ENCODE data around the gene OR2A5. TPM values are rescaled to one million over a fixed set of nuclear protein-coding genes. Genes with fewer than 3 reads are reported as not detected.

Gene OR2A5
- polyA plus RNA-seq, 4 donors: under 0.01 TPM; not detected in 3

DNA sequence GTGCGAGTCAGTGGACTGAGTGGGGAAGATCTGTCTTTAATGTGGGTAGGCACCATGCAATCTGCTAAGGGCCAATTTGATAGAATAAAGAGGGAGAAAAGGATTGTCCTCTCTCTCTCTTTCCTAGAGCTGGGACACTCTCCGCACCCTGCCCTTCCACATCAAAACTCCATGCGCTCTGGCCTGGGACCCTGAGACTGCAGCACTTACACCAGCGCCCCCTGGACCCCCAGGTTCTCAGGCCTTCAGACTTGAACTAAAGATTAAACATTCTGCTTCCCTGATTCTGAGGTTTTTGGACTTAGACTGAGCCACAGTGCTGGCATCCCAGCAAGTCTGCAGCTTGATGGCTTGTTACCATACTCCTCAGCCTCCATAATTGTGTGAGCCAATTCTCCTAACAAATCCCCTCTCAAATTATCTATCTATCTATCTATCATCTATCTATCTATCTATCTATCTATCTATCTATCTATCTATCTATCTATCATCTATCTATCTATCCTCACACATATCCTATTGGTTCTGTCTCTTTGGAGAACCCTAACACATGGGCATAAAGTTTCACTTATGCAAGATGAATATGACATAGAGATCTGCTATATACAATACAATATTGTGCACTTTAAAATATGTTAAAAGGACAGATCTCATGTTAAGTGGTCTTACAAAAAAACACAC, 22.4 kb upstream of the OR2A5 start:
- DNase-seq (no peak), FAIRE-seq (no peak)
- Histone ChIP-seq H3K36me3 (ENCODE audit: control insufficient read depth in 3 of 3, insufficient read depth in 2 of 3, low read depth in 1 of 3, low read length in 3 of 3) (no peaks in the 10 kb centered on the region), H3K27ac (ENCODE audit: low read depth in 1 of 3, low read length in 2 of 3) (no peak overlapping the region), H3K9me3 (ENCODE audit: control insufficient read depth in 2 of 2, insufficient read depth in 1 of 2, low read depth in 1 of 2, low read length in 1 of 2) (no peaks in the 10 kb centered on the region), H3K4me3 (ENCODE audit: low read depth in 1 of 3, low read length in 3 of 3) (no peak overlapping the region), H3K27me3 (ENCODE audit: control insufficient read depth in 3 of 3, insufficient read depth in 3 of 3, low read length in 3 of 3) (no peaks in the 10 kb centered on the region), H3K4me1 (ENCODE audit: control insufficient read depth in 3 of 3, insufficient read depth in 2 of 3, low read depth in 1 of 3, low read length in 2 of 3) (peaks cover 0 to 4% (median 0%) of the 10 kb centered on the region in 3 donors)
- 50 to 74% (median 56%) methylated on average over 4 of the region's 4 CpGs for WGBS, 3 donors

DNA sequence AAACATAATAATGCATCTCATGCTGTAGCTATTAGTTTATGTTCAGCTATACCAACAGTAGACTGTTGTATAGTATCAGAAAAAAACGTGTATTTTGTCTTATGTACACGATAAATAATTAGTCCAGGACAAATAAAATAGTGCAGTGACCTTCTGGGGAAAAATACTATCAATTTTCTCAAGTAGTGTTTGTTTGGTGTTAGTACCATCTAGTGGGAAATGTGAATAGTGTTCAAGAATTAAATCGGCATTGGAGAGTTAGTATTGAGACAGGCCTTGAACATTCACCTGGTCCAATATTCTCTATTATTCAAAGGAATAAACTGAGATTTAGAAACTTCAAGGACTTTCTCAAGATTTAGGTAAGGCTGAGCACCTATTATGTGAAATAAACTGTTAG, 21.7 kb upstream of the OR2A5 start:
- Histone ChIP-seq H3K4me1 (ENCODE audit: control insufficient read depth in 3 of 3, insufficient read depth in 2 of 3, low read depth in 1 of 3, low read length in 2 of 3) (peaks cover 0 to 4% (median 0%) of the 10 kb centered on the region in 3 donors), H3K27ac (ENCODE audit: low read depth in 1 of 3, low read length in 2 of 3) (no peak overlapping the region), H3K27me3 (ENCODE audit: control insufficient read depth in 3 of 3, insufficient read depth in 3 of 3, low read length in 3 of 3) (no peaks in the 10 kb centered on the region), H3K4me3 (ENCODE audit: low read depth in 1 of 3, low read length in 3 of 3) (no peak overlapping the region), H3K9me3 (ENCODE audit: control insufficient read depth in 2 of 2, insufficient read depth in 1 of 2, low read depth in 1 of 2, low read length in 1 of 2) (no peaks in the 10 kb centered on the region), H3K36me3 (ENCODE audit: control insufficient read depth in 3 of 3, insufficient read depth in 2 of 3, low read depth in 1 of 3, low read length in 3 of 3) (no peaks in the 10 kb centered on the region)
- DNase-seq (peak; percentile 48 to 50), FAIRE-seq (peak; percentile 82)
- 7 to 12% (median 7%) methylated on average over 3 of the region's 3 CpGs for WGBS, 3 donors

DNA sequence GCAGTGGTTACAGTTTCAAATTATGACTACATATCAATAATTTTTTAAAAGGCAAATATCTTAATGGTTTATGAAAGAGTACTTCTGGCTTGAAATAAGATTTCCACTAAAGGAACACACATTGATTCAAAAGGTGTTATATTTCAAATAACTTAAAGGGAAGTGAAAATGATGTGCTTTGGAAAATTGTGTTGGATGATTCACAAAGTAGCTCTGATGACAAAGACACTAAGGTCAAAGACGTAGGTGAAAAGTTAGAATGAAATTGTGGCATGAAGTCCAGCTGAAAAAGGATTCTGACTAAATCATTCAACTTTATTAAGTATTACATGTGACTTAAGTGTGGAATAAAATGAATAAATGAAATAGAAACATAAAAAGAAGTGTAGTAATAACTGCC, 20.8 kb upstream of the OR2A5 start:
- 52 to 65% (median 54%) methylated on average over 1 of the region's 1 CpG for WGBS, 3 donors
- no peak overlapping the region for H3K4me3 ChIP-seq (ENCODE audit: low read depth in 1 of 3, low read length in 3 of 3)
- H3K27me3 ChIP-seq (ENCODE audit: control insufficient read depth in 3 of 3, insufficient read depth in 3 of 3, low read length in 3 of 3): no peaks in the 10 kb centered on the region
- no peak overlapping the region for H3K27ac ChIP-seq (ENCODE audit: low read depth in 1 of 3, low read length in 2 of 3)
- FAIRE-seq (no peak), DNase-seq (no peak)
- H3K9me3 ChIP-seq (ENCODE audit: control insufficient read depth in 2 of 2, insufficient read depth in 1 of 2, low read depth in 1 of 2, low read length in 1 of 2): no peaks in the 10 kb centered on the region
- H3K36me3 ChIP-seq (ENCODE audit: control insufficient read depth in 3 of 3, insufficient read depth in 2 of 3, low read depth in 1 of 3, low read length in 3 of 3): no peaks in the 10 kb centered on the region
- peaks cover 0 to 7% (median 0%) of the 10 kb centered on the region in 3 donors for H3K4me1 ChIP-seq (ENCODE audit: control insufficient read depth in 3 of 3, insufficient read depth in 2 of 3, low read depth in 1 of 3, low read length in 2 of 3)

DNA sequence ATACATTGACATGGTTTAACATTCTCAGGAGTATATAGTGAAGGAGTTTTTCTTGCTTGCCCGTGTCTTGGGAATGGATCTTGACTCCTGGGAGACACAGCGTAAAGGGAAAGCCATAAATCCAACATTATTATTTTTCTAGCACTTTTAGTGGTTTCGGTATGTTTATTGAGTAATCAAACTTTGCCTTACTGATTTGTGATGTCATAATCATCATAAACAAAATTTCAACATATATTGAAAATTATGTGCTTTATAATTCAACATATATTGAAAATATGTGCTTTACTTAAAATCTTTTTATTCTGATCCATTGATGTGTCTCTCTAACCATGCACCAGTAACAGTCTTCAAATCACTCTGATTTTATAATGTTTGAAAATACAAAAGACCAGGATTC, 20.2 kb upstream of the OR2A5 start:
- Histone ChIP-seq H3K36me3 (ENCODE audit: control insufficient read depth in 3 of 3, insufficient read depth in 2 of 3, low read depth in 1 of 3, low read length in 3 of 3) (no peaks in the 10 kb centered on the region), H3K9me3 (ENCODE audit: control insufficient read depth in 2 of 2, insufficient read depth in 1 of 2, low read depth in 1 of 2, low read length in 1 of 2) (no peaks in the 10 kb centered on the region), H3K27me3 (ENCODE audit: control insufficient read depth in 3 of 3, insufficient read depth in 3 of 3, low read length in 3 of 3) (no peaks in the 10 kb centered on the region), H3K27ac (ENCODE audit: low read depth in 1 of 3, low read length in 2 of 3) (no peak overlapping the region), H3K4me3 (ENCODE audit: low read depth in 1 of 3, low read length in 3 of 3) (no peak overlapping the region), H3K4me1 (ENCODE audit: control insufficient read depth in 3 of 3, insufficient read depth in 2 of 3, low read depth in 1 of 3, low read length in 2 of 3) (peaks cover 0 to 7% (median 0%) of the 10 kb centered on the region in 3 donors)
- FAIRE-seq (no peak), DNase-seq (no peak)
- WGBS, 3 donors: 87 to 91% (median 89%) methylated on average over 3 of the region's 3 CpGs

DNA sequence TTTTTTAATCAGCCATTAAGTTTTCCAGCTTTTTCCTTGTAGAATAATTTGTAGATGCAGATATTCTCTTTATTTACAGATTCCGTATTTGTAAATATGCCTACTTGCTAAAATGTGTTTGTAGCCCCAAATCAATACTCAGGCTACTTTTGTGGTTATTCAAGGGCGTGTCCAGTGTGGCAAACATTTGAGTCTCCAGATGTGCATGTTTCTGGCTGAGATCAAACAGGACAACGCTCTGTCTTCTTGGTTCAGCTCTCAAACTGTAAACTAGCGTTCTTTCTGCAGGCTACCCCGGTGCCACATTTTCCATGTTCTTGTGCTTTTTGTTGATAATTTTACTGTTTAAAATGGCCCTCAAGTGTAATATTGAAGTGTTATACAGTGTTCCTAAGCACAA, 16.2 kb upstream of the OR2A5 start:
- H3K9me3 ChIP-seq (ENCODE audit: control insufficient read depth in 2 of 2, insufficient read depth in 1 of 2, low read depth in 1 of 2, low read length in 1 of 2): no peaks in the 10 kb centered on the region
- no peak overlapping the region for H3K4me3 ChIP-seq (ENCODE audit: low read depth in 1 of 3, low read length in 3 of 3)
- WGBS, 3 donors: 65 to 80% (median 77%) methylated on average over 5 of the region's 5 CpGs
- no peaks in the 10 kb centered on the region for H3K36me3 ChIP-seq (ENCODE audit: control insufficient read depth in 3 of 3, insufficient read depth in 2 of 3, low read depth in 1 of 3, low read length in 3 of 3)
- no peak overlapping the region for H3K27ac ChIP-seq (ENCODE audit: low read depth in 1 of 3, low read length in 2 of 3)
- FAIRE-seq (no peak), DNase-seq (no peak)
- H3K27me3 ChIP-seq (ENCODE audit: control insufficient read depth in 3 of 3, insufficient read depth in 3 of 3, low read length in 3 of 3): no peaks in the 10 kb centered on the region
- peaks cover 0 to 7% (median 0%) of the 10 kb centered on the region in 3 donors for H3K4me1 ChIP-seq (ENCODE audit: control insufficient read depth in 3 of 3, insufficient read depth in 2 of 3, low read depth in 1 of 3, low read length in 2 of 3)

DNA sequence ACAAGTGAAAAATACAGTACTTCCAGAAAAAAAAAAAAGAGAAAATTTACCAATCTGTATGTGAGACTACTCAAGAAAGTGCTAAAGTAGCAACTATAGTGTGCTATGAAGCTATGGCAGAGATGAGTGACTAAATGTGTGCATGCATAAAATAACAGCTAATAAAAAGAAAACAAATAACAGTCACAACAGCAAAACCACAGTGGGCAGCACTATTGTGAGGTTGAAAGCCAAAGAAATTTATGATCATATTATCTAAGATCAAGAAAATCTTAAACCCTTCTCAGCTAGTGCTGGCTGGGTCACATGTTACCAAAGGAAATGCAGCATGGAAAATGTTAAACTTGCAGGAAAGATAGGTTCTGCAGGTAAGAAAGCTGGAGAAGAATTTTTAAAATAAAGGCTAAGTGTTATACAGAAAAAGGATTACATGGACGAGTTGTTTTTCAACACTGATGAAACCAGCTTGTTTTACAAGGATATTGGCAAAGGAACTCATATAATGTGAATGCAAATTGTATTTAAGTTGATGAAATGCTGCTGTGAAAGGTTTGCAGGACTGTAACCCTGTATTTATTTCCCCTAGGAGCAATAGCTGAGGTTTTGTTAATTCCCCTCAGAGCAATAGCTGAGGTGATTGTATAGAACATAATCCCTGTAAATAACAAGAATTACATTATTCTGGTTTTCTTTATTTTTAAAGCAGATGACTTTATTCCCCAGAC, 15.6 kb upstream of the OR2A5 start:
- no peaks in the 10 kb centered on the region for H3K9me3 ChIP-seq (ENCODE audit: control insufficient read depth in 2 of 2, insufficient read depth in 1 of 2, low read depth in 1 of 2, low read length in 1 of 2)
- no peak overlapping the region for H3K27ac ChIP-seq (ENCODE audit: low read depth in 1 of 3, low read length in 2 of 3)
- 61 to 85% (median 64%) methylated on average over 1 of the region's 1 CpG for WGBS, 3 donors
- no peaks in the 10 kb centered on the region for H3K27me3 ChIP-seq (ENCODE audit: control insufficient read depth in 3 of 3, insufficient read depth in 3 of 3, low read length in 3 of 3)
- DNase-seq (no peak), FAIRE-seq (no peak)
- no peaks in the 10 kb centered on the region for H3K36me3 ChIP-seq (ENCODE audit: control insufficient read depth in 3 of 3, insufficient read depth in 2 of 3, low read depth in 1 of 3, low read length in 3 of 3)
- H3K4me1 ChIP-seq (ENCODE audit: control insufficient read depth in 3 of 3, insufficient read depth in 2 of 3, low read depth in 1 of 3, low read length in 2 of 3): peaks cover 0 to 7% (median 0%) of the 10 kb centered on the region in 3 donors
- no peak overlapping the region for H3K4me3 ChIP-seq (ENCODE audit: low read depth in 1 of 3, low read length in 3 of 3)

DNA sequence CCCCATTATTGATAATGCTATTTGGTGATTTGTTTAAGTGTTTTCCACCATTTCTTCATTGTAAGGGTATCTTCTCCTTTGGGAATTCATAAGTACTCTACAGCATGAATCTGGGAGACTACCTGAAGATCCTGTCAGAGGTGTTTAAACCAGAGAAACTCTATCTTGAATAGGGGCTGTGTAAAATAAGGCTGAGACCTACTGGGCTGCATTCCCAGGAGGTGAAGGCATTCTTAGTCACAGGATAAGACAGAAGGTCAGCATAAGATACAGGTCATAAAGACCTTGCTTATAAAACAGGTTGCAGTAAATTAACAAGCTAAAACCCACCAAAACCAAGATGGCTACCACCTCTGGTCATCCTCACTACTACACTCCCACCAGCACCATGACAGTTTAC, 13.4 kb upstream of the OR2A5 start:
- Histone ChIP-seq H3K4me3 (ENCODE audit: low read depth in 1 of 3, low read length in 3 of 3) (no peak overlapping the region), H3K9me3 (ENCODE audit: control insufficient read depth in 2 of 2, insufficient read depth in 1 of 2, low read depth in 1 of 2, low read length in 1 of 2) (no peaks in the 10 kb centered on the region), H3K27me3 (ENCODE audit: control insufficient read depth in 3 of 3, insufficient read depth in 3 of 3, low read length in 3 of 3) (no peaks in the 10 kb centered on the region), H3K36me3 (ENCODE audit: control insufficient read depth in 3 of 3, insufficient read depth in 2 of 3, low read depth in 1 of 3, low read length in 3 of 3) (no peaks in the 10 kb centered on the region), H3K4me1 (ENCODE audit: control insufficient read depth in 3 of 3, insufficient read depth in 2 of 3, low read depth in 1 of 3, low read length in 2 of 3) (peaks cover 0 to 7% (median 0%) of the 10 kb centered on the region in 3 donors), H3K27ac (ENCODE audit: low read depth in 1 of 3, low read length in 2 of 3) (no peak overlapping the region)
- FAIRE-seq: no peak
- no peak for DNase-seq

DNA sequence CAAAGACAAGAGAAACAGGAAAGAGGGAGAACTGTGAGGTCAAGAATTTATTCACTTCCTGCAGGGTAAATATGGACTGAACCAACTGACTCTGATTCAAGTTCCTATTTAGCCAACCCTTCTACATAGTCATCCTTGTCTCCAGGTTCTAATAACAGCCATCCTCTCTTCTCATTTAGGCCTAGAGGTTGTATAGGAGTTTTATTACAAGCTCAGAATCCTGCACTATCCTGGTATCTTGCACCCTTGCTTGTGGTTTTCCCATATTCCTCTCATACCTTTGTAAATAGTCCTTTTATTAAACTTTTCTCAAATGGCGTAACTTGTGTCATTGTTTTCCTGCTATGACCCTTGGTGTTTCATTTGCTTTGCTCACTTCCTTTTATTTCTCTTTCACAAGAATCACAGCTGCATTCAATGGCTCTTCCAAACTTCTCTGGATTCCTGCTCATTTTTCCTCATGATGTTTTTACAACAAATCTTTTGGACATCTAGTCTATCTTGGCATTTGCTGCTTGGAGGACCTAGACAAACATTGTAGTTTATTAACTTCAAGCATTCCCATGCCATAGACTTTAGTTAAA, 12.4 kb upstream of the OR2A5 start:
- no peak overlapping the region for H3K27ac ChIP-seq (ENCODE audit: low read depth in 1 of 3, low read length in 2 of 3)
- H3K4me1 ChIP-seq (ENCODE audit: control insufficient read depth in 3 of 3, insufficient read depth in 2 of 3, low read depth in 1 of 3, low read length in 2 of 3): peaks cover 0 to 3% (median 0%) of the 10 kb centered on the region in 3 donors
- no peaks in the 10 kb centered on the region for H3K27me3 ChIP-seq (ENCODE audit: control insufficient read depth in 3 of 3, insufficient read depth in 3 of 3, low read length in 3 of 3)
- WGBS, 3 donors: 0 to 77% (median 47%) methylated on average over 1 of the region's 1 CpG
- no peak for DNase-seq
- H3K9me3 ChIP-seq (ENCODE audit: control insufficient read depth in 2 of 2, insufficient read depth in 1 of 2, low read depth in 1 of 2, low read length in 1 of 2): no peaks in the 10 kb centered on the region
- FAIRE-seq: no peak
- H3K4me3 ChIP-seq (ENCODE audit: low read depth in 1 of 3, low read length in 3 of 3): no peak overlapping the region
- H3K36me3 ChIP-seq (ENCODE audit: control insufficient read depth in 3 of 3, insufficient read depth in 2 of 3, low read depth in 1 of 3, low read length in 3 of 3): no peaks in the 10 kb centered on the region
